NCI-H774 (cell line): Measurements from ENCODE around the gene SHROOM2.
"Not testable (repeated sequence)": the region's sequence is repeated elsewhere in the genome, so short reads cannot be mapped to it uniquely, and the experiment has no call there.

ENCODE experiments used
- DNase-seq: peaks from one replicate; lab custom pipeline; 2025; lab: John Stamatoyannopoulos, UW

The SHROOM2 gene

DNA sequence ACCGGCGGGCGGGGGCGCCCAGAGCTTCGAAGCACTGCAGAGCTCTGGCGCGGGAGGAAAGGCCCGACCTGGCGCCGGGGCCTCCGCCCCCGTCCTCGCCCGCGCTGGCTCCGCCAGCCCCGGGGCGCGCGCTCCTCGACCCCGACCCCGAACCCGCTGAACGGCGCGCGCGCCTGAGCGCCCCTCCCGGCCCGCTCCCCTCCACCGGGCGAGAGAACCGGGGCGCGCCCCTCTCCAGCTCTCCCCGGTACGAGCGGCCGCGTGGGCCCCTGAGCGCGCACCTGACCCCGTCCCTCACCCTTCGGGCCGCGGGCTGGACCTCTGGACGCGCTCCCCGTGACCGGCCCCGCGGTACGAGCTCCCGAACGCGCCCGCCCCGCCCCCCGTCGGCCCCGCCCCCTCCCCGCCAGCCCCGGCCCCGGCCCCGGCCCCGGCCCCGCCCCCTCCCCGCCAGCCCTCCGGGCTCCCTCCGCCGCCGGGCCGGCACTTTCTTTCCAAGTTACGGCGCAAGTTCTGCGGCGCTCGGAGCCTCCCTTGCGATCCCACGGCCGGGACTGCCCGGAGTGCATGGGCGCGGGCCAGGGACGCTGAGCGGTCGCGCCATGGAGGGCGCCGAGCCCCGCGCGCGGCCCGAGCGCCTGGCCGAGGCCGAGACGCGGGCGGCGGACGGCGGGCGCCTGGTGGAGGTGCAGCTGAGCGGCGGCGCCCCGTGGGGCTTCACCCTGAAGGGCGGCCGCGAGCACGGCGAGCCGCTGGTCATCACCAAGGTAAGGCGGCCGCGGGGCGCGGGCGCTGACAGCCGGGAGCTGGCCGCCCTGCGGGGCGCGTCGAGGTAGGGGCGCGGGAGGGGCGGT, at the start of gene SHROOM2:
Gene SHROOM2 (plus strand): TSS at position 486 of the 854 bp plus-strand sequence. CDS start 117 bp downstream, at position 603.
- no peak for DNase-seq

- no peak for DNase-seq
Observed at GRCh38 chrX:9737363-9737762, 48.9 kb upstream of the SHROOM2 start.

GRCh38 chrX:9738151-9738550, 48.1 kb upstream of the SHROOM2 start:
- no peak for DNase-seq

DNA sequence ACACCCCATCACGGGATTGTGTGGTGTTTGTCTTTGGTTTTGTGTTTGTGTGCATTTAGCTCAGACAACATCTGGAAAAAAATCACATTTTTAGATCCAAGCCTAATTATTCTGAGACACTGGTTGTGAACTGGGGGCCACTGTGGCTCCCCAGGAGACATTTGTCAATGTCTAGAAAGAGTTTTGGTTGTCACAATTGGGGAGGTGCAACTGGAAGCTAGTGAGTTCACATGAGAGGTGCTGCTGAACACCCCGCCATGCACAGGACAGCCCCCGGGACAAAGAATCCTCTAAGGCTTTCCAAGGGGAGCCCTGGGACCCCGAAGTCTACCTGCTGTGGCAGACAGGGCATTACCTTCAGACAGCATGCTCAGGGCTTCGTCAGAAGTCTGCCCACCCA, 47.1 kb upstream of the SHROOM2 start:
- DNase-seq = no peak

DNA sequence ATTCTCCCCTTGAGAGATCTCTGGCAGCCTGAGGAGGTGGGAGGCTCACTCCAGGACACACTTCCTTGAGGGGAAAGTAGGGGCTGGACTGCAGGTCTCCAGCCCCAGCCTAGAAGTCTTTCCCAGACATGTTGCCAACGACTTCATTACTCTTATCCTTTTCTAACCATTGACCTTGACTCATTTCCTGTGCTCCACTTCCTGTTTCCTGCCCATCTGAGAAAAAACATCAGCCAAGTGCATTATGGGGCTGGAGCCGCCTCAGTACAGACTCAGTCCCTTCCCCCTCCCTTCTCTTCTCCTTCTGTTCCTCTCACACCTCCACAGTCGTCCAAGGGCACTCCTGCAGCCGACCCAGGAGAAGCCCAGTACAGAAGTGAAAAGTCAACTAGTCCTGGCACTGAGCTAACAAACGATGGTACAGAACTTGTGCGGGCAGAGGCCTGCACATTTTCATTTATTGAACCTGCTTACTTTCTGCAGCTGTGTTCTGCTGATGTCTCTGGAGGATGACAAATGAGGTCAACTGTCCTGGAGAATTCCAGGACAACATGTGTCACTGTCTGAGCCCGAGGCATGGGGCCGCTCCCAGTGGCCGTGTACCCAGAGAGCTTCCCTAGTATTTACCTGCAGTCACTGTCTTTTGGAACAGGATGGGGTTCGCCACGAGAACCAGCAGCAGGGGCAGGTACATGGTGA, 40.7 kb upstream of the SHROOM2 start:
- DNase-seq = no peak

DNA sequence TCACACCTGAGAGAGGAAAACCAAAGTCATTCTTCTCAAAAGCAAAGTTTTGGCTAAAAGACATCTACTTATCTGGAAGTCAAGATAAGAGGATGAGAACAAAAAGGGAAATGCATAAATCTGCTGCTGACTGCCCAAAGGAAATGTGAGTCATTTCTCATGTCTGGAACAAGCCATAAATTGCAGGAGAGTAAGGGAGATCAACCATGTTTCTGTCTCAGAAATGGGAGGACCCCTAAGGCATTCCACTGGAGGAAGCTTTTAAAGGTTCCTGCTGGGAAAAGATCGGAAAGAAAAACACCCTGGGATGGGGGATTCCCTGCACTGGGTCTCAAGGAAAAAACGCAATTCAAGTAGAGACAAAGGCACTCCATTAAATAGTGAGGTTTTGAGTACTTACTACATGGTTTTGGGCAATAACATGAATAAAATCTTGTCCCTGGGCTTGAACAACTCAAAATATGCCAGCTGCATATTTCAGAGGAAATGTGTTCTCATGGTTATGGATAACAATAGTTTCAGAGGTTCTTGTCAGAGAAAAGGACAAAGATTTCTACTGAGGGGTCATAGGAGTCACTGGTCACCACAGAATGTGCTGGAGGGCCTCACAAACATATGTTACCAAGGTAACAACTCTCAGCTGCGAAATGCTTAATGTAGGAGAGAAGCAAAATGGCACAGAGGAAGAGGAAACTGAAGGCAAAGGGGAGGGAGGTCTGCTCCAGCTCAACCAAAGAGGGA, 39.9 kb upstream of the SHROOM2 start:
- no peak for DNase-seq

DNA sequence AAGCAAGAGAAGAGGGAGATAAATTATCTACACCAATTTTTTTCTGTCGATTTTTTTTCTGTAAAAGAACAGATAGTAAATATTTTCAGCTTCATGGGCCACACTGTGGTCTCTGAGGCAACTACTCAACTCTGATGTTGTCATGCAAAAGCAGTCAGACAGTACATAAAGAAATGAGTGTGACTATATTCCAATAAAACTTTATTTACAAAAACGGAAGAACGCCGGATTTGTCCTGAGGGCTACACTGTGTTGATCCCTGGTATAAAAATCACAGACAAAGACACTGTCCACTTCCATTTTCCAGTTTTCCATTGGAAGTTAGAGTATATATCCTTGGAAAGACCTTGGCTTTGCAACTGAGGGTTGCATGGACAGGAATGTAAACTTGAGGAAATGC, 38.6 kb upstream of the SHROOM2 start:
- DNase-seq = no peak

DNA sequence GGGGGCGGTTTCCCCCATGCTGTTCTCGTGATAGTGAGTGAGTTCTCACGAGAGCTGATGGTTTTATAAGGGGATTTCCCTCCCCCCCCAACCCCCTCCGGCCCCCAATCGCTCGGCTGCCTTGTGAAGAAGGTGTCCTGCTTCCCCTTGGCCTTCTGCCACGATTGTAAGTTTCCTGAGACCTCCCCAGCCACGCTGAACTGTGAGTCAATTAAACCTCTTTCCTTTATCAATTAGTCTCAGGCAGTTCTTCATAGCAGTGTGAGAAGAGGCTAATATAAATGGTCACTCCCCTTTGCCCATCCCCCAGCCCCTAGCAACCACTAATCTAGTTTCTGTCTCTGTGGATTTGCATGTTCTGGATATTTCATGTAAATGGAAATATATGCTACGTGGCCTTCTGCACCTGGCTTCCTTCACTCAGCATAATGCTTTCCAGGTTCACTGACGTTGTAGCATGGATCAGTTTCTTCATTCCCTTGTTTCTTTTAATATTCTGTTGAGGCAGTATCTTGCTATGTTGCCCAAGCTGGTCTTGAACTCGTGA, 37.0 kb upstream of the SHROOM2 start:
- no peak for DNase-seq

DNA sequence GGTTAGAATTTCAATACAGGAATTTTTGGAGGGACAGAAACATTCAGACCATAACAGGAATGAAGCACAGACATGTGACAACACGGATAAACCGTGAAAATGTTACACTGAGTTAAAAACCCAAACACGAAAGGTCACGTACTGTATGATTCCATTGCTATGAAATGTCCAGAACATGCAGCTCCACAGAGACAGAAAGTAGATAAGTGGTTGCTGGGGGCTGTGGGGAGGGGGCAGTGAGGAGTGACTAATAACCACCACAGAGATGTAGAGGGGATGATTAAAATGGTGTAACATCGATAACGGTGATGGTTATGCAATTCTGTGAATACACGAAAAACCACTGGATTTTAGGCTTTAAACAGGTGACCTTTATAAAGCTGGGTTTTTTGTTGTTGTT, 28.9 kb upstream of the SHROOM2 start:
- no peak for DNase-seq

- DNase-seq = no peak
Observed at GRCh38 chrX:9758021-9758638, 28.1 kb upstream of the SHROOM2 start.

DNA sequence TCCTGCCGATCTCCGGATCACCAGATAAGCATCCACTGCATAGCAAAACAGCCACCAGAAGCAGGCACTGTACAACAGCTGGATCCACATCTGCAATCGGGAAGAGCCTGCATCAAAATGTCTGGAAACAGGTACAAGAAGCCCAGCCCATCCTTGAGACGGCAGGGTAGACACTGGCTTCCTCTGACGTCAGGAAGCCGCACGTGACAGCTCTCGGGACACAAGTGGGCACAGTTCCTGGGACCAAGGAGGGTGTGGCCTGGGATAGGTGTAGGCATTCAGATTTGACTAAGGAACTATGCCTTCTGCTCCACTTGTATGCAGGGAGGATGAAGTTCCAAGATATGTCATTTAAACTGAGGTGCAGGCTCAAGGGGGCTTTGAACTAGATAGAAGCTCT, 26.9 kb upstream of the SHROOM2 start:
- DNase-seq = no peak

- DNase-seq = no peak
Observed at GRCh38 chrX:9765072-9765736, 21.0 kb upstream of the SHROOM2 start.

- DNase-seq = no peak
Observed at GRCh38 chrX:9765737-9766097, 20.5 kb upstream of the SHROOM2 start, which contains the start of gene GPR143. TSS of gene GPR143 (minus strand) at chrX:9765847. CDS start at chrX:9765817, 30 bp downstream.

DNA sequence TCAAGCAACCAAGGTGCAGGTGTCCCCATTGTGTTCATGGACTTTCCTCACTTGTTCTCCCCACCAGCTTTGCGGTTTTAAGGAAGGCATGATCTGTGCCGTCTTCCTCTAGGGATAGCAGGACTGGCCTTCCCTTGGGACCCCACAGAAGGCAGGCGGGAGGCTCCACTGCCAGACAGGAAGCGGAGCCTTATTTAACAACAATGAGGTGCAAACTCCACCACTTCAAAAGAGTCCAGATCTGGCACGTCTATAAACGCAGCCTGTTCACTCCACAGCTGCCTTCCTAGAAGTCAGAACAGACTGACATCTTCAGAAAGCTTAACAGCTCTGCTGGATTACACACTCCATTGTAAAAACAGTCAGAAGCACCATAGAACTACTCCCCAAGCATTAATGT, 18.9 kb upstream of the SHROOM2 start:
- no peak for DNase-seq

- not testable (repeated sequence) for DNase-seq
Observed at GRCh38 chrX:9768321-9768839, 17.8 kb upstream of the SHROOM2 start.

DNA sequence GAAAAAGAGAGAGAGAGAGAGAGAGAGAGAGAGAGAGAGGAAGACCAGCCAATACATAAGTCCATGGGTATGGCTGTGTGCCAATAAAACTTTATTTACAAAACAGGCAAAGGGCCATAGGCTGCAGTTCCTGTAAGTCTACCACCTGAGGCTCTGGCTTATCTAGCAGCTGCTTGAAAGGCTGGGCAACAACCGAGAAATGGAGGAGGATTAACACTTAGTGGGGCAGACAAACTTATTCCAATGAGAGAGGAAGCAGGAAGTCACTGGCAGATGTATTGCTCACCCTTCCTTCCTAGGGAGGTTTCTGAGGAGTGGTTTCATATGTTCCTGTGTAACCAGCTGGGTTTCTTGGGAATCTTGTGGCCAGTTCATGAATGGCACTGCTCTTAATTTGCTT, 15.9 kb upstream of the SHROOM2 start:
- DNase-seq = no peak

DNA sequence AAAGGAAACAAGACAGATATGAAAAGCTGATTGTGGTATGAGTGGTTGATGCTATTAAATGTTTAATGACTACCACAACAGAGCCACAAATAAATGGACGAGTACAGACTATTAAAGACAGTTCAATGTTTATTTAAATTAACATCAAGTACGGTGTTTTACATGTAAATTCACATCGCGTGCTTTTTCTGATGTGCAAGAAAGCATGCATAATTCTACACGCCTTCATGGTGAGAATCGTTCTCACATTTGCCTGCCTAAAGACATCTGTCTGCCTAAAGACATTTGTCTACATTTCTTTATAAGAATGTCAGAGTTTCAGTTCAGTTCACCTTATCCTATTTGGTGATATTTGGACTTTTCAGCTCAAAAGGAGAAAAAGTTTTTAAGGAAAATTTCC, 13.3 kb upstream of the SHROOM2 start:
- DNase-seq = no peak

DNA sequence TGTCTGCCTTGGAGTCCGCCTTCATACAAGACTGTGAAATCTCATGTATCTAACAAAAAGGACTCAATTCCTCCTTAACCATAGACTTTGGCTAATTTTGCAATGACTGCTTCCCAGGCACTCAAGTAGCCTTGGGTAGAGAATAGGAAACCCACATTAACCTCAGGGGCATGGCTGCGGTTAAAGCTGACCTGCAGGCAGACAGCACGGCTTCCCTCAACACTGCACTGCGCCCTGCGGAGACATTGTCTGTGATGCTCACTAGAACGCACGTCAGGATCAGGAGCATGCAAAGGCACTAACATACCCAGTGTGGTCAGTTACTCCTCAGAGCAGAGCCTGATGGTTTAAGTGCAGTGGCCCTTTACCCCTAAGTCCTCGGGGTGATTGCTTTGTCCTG, 10.3 kb upstream of the SHROOM2 start:
- no peak for DNase-seq

- no peak for DNase-seq
Observed at GRCh38 chrX:9781941-9782340, 4.3 kb upstream of the SHROOM2 start.

DNA sequence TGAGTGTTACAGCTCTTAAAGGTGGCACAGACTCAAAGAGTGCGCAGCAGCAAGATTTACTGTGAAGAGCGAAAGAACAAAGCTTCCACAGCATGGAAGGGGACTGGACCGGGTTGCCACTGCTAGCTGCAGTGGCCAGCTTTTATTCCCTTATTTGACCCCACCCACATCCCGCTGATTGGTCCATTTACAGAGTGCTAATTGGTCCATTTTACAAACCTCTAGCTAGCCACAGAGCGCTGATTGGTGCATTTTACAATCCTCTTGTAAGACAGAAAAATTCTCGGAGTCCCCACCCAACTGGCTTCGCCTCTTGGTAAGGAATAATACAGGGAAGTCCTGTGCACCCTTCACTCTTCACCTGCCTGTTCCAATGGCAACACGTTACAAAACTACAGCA, 1.9 kb upstream of the SHROOM2 start:
- DNase-seq = no peak

GRCh38 chrX:9785254-9785943, 830 bp upstream of the SHROOM2 start:
- no peak for DNase-seq
